OCI-LY7 (cell line): Measurements from ENCODE around the gene ADCY9. TPM values are rescaled to one million over a fixed set of nuclear protein-coding genes. Genes with fewer than 3 reads are reported as not detected.

Experiments
- BruUV-seq: library from RNA; stranded (reverse); fragments of 400-500 nt; replicated peaks from 2 replicates; lab custom pipeline; 2021; lab: Mats Ljungman, UMichigan
- CTCF ChIA-PET: fragments of 300-600 bp; sonication (Branson Sonifier 250); formaldehyde crosslinking; loops from one replicate; lab custom pipeline; 2022; ENCODE audit warnings: antibody characterized with exemption; ENCODE audit not compliant: unreplicated experiment; lab: Charles Lee
- POLR2A ChIA-PET: fragments of 300-600 bp; sonication (Branson Sonifier 250); formaldehyde crosslinking; loops from one replicate; lab custom pipeline; 2022; ENCODE audit warnings: antibody characterized with exemption; lab: Charles Lee
- DNase-seq: peaks from one replicate; pipeline ENCODE4 v3.0.0-alpha.2; 2015; ENCODE audit warnings: low spot score
- H2AFZ ChIP-seq: fragments of 200-600 bp; sonication (generic), shearing (Covaris generic); 2 replicates; pipeline ENCODE4 v1.6.1; 2014; ENCODE audit warnings: mild to moderate bottlenecking, antibody characterized with exemption, low read length, moderate library complexity
- H3K27ac ChIP-seq: fragments of 200-600 bp; sonication (generic); 2 replicates; pipeline ENCODE4 v1.5.1; 2014; ENCODE audit warnings: mixed run types, low read depth, mild to moderate bottlenecking, moderate library complexity, low read length, inconsistent platforms; ENCODE audit not compliant: poor library complexity, severe bottlenecking
- H3K36me3 ChIP-seq: fragments of 200-600 bp; sonication (generic); 2 replicates; pipeline ENCODE4 v1.6.1; 2014; ENCODE audit warnings: mild to moderate bottlenecking, antibody characterized with exemption, low read length, moderate library complexity, mixed read lengths; ENCODE audit not compliant: insufficient read depth
- H3K4me1 ChIP-seq: fragments of 200-600 bp; sonication (generic); 2 replicates; pipeline ENCODE4 v1.5.1; 2014; ENCODE audit warnings: mild to moderate bottlenecking, low read length; ENCODE audit not compliant: insufficient read depth, poor library complexity, severe bottlenecking
- H3K4me2 ChIP-seq: fragments of 200-600 bp; sonication (generic); 2 replicates; pipeline ENCODE4 v1.6.1; 2014; ENCODE audit warnings: mild to moderate bottlenecking, low read length
- H3K4me3 ChIP-seq: fragments of 200-600 bp; sonication (generic); 2 replicates; pipeline ENCODE4 v1.5.1; 2014; ENCODE audit warnings: mild to moderate bottlenecking, low read depth, low read length; ENCODE audit not compliant: poor library complexity, severe bottlenecking
- H3K79me2 ChIP-seq: fragments of 200-600 bp; sonication (generic); 2 replicates; pipeline ENCODE4 v1.6.1; 2016; ENCODE audit warnings: low read depth, mild to moderate bottlenecking, low read length, moderate library complexity, mixed read lengths; ENCODE audit not compliant: insufficient read depth
- H3K9me2 ChIP-seq: fragments of 200-600 bp; sonication (generic); 2 replicates; pipeline ENCODE4 v1.6.1; 2016; ENCODE audit warnings: mild to moderate bottlenecking, low read length, mixed read lengths; ENCODE audit not compliant: insufficient read depth
- H3K9me3 ChIP-seq: fragments of 200-600 bp; sonication (generic); 2 replicates; pipeline ENCODE4 v1.6.1; 2014; ENCODE audit warnings: mild to moderate bottlenecking, mixed run types, low read length, mixed read lengths
- H4K20me1 ChIP-seq: fragments of 200-600 bp; sonication (generic); 2 replicates; pipeline ENCODE4 v1.6.1; 2014; ENCODE audit warnings: mild to moderate bottlenecking, antibody characterized with exemption, low read length, moderate library complexity, mixed read lengths; ENCODE audit not compliant: insufficient read depth
- EZH2phosphoT487 ChIP-seq: fragments of 200-600 bp; sonication (generic); IDR thresholded peaks from 2 replicates; pipeline ENCODE4 v1.6.1; 2018; ENCODE audit warnings: low read depth, borderline replicate concordance, mild to moderate bottlenecking, mixed run types, antibody characterized with exemption, low read length, moderate library complexity, mixed read lengths
- intact Hi-C: fragments of 100-400 bp; cut with micrococcal nuclease; formaldehyde crosslinking; loops from one replicate; pipeline ENCODE4 v1.10.0; 2022; ENCODE audit not compliant: unreplicated experiment
- total RNA-seq, 2 experiments: library from RNA; depleted of rRNA in 1 of 2; stranded (reverse); fragments of >200 nt in 1 of 2; shearing (Covaris generic) in 1 of 2; gene quantifications; 2 replicates each; pipeline ENCODE4 v1.2.3, GENCODE V29; 2014 to 2022
- TF ChIP-seq, protein P1 (sequence below): fragments of 200-600 bp; sonication (generic); conservative IDR thresholded peaks from 2 replicates; pipeline ENCODE4 v1.5.1; 2014; ENCODE audit warnings: mild to moderate bottlenecking, antibody characterized with exemption, low read length, moderate library complexity, mixed read lengths

The ADCY9 gene
- total RNA-seq, 2 experiments from 2014 or later: 0.22 to 0.34 TPM

DNA sequence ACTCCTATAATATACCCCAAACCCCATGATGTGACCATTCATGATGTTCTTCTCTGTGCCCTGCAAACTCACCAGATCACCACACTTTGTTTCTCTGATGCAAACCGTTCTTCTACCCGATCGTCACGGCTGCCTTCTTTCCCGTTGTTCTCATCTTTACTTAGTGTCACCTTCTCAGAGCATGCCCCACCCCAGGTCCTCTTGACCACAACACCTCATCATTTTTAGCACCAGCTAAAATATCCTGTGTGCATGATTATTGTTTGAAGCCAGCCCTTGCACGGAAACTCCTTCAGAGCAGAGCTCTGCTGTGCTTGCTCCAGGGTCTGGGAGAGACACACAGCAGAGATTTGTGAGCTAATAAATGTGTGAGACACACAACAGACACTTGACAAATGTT, 196.8 kb downstream of the ADCY9 start:
- no TSS peak for BruUV-seq

DNA sequence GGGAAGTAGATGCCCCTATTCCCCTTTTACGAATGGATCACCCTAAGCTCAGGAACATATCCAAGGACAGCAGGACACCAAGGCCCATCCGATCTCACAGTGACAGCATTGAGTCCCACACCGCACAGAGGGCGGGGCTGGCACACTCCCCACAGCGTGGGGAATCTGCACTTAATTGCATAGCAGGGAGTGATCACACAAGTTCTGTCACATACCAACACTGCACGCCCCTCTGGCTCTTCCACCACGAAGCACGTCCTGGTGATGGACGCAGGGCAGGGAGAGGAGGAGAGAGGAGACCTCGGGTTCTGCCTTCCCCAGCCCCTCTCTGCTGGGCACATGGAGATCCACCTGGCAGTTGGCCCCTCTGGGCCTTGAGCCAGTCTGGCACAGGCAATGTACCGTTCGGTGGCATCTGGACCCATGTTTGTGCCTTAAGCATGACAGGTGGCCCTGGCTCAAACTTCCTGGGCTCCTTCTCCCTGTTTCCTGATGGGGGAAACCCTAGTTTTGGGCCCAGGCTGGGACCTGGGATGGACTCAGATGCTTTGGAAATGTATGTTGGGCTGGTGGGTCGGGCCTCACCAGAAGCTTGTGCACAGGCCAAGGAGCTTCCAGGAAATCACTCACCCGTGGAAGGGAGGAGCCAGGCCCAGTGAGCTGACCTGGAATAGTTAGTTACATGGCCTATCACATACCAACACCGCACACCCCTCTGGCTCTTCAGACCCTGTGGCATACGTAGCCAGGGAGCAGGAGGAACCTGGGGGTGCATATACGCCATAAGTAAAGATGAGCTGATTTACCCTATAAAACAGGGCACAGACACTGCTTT, 200.6 kb downstream of the ADCY9 start:
- H3K79me2 ChIP-seq: no peaks in the 10 kb centered on the region
- H3K4me2 ChIP-seq: no peak overlapping the region
- H2AFZ ChIP-seq: no peak overlapping the region
- intact Hi-C loops: no loop called here
- H3K9me2 ChIP-seq: no peaks in the 10 kb centered on the region
- H3K4me1 ChIP-seq: no peaks in the 10 kb centered on the region
- no peak for TF ChIP-seq EZH2phosphoT487
- TF ChIP-seq, protein P1, sequence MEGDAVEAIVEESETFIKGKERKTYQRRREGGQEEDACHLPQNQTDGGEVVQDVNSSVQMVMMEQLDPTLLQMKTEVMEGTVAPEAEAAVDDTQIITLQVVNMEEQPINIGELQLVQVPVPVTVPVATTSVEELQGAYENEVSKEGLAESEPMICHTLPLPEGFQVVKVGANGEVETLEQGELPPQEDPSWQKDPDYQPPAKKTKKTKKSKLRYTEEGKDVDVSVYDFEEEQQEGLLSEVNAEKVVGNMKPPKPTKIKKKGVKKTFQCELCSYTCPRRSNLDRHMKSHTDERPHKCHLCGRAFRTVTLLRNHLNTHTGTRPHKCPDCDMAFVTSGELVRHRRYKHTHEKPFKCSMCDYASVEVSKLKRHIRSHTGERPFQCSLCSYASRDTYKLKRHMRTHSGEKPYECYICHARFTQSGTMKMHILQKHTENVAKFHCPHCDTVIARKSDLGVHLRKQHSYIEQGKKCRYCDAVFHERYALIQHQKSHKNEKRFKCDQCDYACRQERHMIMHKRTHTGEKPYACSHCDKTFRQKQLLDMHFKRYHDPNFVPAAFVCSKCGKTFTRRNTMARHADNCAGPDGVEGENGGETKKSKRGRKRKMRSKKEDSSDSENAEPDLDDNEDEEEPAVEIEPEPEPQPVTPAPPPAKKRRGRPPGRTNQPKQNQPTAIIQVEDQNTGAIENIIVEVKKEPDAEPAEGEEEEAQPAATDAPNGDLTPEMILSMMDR: no peak
- ChIA-PET POLR2A (no interaction called here), CTCF (no interaction called here)
- H4K20me1 ChIP-seq: no peaks in the 10 kb centered on the region
- no TSS peak for BruUV-seq
- H3K4me3 ChIP-seq: no peak overlapping the region
- DNase-seq: no peak
- no peaks in the 10 kb centered on the region for H3K9me3 ChIP-seq
- H3K36me3 ChIP-seq: no peaks in the 10 kb centered on the region
- H3K27ac ChIP-seq: no peak overlapping the region

More for the DNA sequence above, 196.8 kb downstream of the ADCY9 start:
- no peak for DNase-seq
- TF ChIP-seq, protein P1: no peak
- TF ChIP-seq EZH2phosphoT487: no peak
- Histone ChIP-seq H4K20me1 (no peaks in the 10 kb centered on the region), H2AFZ (no peak overlapping the region), H3K27ac (no peak overlapping the region), H3K9me2 (no peaks in the 10 kb centered on the region), H3K4me3 (no peak overlapping the region), H3K4me1 (no peaks in the 10 kb centered on the region), H3K79me2 (no peaks in the 10 kb centered on the region), H3K4me2 (no peak overlapping the region), H3K36me3 (no peaks in the 10 kb centered on the region), H3K9me3 (no peaks in the 10 kb centered on the region)
- intact Hi-C loops: no loop called here
- CTCF ChIA-PET: interaction anchor here (0.5 kb wide), 1 partner anchor 28 kb away, joined by 3 read pairs; no protein-coding TSS in a partner anchor
- POLR2A ChIA-PET: no interaction called here

DNA sequence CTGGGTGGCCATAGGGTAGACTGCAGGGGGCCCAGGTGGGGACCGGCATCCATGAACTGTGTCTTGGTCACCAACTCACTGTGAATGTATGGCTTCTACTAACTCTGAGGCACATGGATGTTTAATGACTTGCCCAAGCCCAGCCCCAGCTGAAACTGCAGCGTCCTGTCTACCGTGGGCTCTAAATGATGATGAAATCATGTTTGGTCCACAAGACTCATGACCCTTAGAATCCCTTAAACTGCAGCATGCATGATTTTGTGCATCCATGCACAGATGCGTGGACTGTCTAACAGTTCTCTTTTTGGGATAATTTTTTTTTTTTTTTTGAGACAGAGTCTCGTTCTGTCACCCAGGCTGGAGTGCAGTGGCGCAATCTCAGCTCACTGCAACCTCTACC, 203.3 kb downstream of the ADCY9 start:
- H2AFZ ChIP-seq: no peak overlapping the region
- H3K36me3 ChIP-seq: no peaks in the 10 kb centered on the region
- H3K4me1 ChIP-seq: no peaks in the 10 kb centered on the region
- intact Hi-C loops: no loop called here
- no TSS peak for BruUV-seq
- H3K9me2 ChIP-seq: no peaks in the 10 kb centered on the region
- POLR2A ChIA-PET: no interaction called here
- TF ChIP-seq, protein P1: no peak
- no peak for TF ChIP-seq EZH2phosphoT487
- no peaks in the 10 kb centered on the region for H4K20me1 ChIP-seq
- no peak overlapping the region for H3K27ac ChIP-seq
- H3K4me2 ChIP-seq: no peak overlapping the region
- H3K4me3 ChIP-seq: no peak overlapping the region
- DNase-seq: no peak
- no peaks in the 10 kb centered on the region for H3K79me2 ChIP-seq
- H3K9me3 ChIP-seq: no peaks in the 10 kb centered on the region
- CTCF ChIA-PET: no interaction called here
